Osteoblast (primary cell): ENCODE results near the gene KRTAP4-6. TPM values are rescaled to one million over a fixed set of nuclear protein-coding genes. Genes with fewer than 3 reads are reported as not detected.
"Not testable (repeated sequence)": the region's sequence is repeated elsewhere in the genome, so short reads cannot be mapped to it uniquely, and the experiment has no call there.

ENCODE experiments used
- DNase-seq: peaks from one replicate; pipeline ENCODE4 v3.0.0; 2011; ENCODE audit warnings: low spot score, mixed read lengths; ENCODE audit not compliant: insufficient read length; ENCODE audit errors: missing footprints
- H2AFZ ChIP-seq: 2 replicates; pipeline ENCODE4 v1.6.0; 2011; ENCODE audit warnings: mild to moderate bottlenecking, low read length
- H3K27ac ChIP-seq: 2 replicates; pipeline ENCODE4 v1.5.1; 2011; ENCODE audit warnings: mild to moderate bottlenecking, low read depth, low read length, moderate library complexity
- H3K27me3 ChIP-seq: 2 replicates; pipeline ENCODE4 v1.6.0; 2012; ENCODE audit warnings: mild to moderate bottlenecking, control low read depth, inconsistent platforms, low read length, moderate library complexity; ENCODE audit not compliant: insufficient read depth
- H3K36me3 ChIP-seq: 2 replicates; pipeline ENCODE4 v1.5.1; 2011; ENCODE audit warnings: mild to moderate bottlenecking, low read length, control low read depth, moderate library complexity; ENCODE audit not compliant: insufficient read depth
- H3K4me1 ChIP-seq: 2 replicates; pipeline ENCODE4 v1.5.1; 2011; ENCODE audit warnings: mild to moderate bottlenecking, low read length, control low read depth, moderate library complexity; ENCODE audit not compliant: insufficient read depth
- H3K4me2 ChIP-seq: 2 replicates; pipeline ENCODE4 v1.6.0; 2011; ENCODE audit warnings: mild to moderate bottlenecking, low read length; ENCODE audit not compliant: insufficient read depth
- H3K4me3 ChIP-seq: fragments of 200-600 bp; sonication (generic); 3 replicates; pipeline ENCODE4 v1.5.1; 2012; ENCODE audit warnings: mild to moderate bottlenecking, low read length, inconsistent platforms; ENCODE audit not compliant: insufficient read depth
- H3K79me2 ChIP-seq: 2 replicates; pipeline ENCODE4 v1.6.0; 2012; ENCODE audit warnings: mild to moderate bottlenecking, low read length, control low read depth, inconsistent platforms; ENCODE audit not compliant: insufficient read depth
- H3K9me3 ChIP-seq: 2 replicates; pipeline ENCODE4 v1.5.1; 2011; ENCODE audit warnings: low read depth, low read length, control low read depth
- H4K20me1 ChIP-seq: 2 replicates; pipeline ENCODE4 v1.6.0; 2012; ENCODE audit warnings: mild to moderate bottlenecking, low read length, control low read depth; ENCODE audit not compliant: insufficient read depth
- CTCF ChIP-seq: IDR thresholded peaks from 2 replicates; pipeline ENCODE4 v1.5.1; 2011; ENCODE audit warnings: mild to moderate bottlenecking, low read depth, low read length, moderate library complexity; ENCODE audit errors: extremely low read depth
- total RNA-seq: library from RNA; depleted of rRNA; stranded (reverse); fragments of >200 nt; gene quantifications from 2 replicates; pipeline ENCODE4 v1.2.3, GENCODE V29; 2012

KRTAP4-6 gene
- total RNA-seq, 1 donor = not detected

GRCh38 chr17:41151525-41151924, 11.2 kb upstream of the KRTAP4-6 start:
- no peak overlapping the region for H3K27ac ChIP-seq
- H3K36me3 ChIP-seq = no peaks in the 10 kb centered on the region
- H3K4me1 ChIP-seq = no peaks in the 10 kb centered on the region
- no peaks in the 10 kb centered on the region for H3K79me2 ChIP-seq
- no peaks in the 10 kb centered on the region for H4K20me1 ChIP-seq
- no peak overlapping the region for H2AFZ ChIP-seq
- no peaks in the 10 kb centered on the region for H3K27me3 ChIP-seq
- H3K4me2 ChIP-seq = no peak overlapping the region
- no peak for TF ChIP-seq CTCF
- DNase-seq = no peak
- H3K4me3 ChIP-seq = no peak overlapping the region
- no peaks in the 10 kb centered on the region for H3K9me3 ChIP-seq

DNA sequence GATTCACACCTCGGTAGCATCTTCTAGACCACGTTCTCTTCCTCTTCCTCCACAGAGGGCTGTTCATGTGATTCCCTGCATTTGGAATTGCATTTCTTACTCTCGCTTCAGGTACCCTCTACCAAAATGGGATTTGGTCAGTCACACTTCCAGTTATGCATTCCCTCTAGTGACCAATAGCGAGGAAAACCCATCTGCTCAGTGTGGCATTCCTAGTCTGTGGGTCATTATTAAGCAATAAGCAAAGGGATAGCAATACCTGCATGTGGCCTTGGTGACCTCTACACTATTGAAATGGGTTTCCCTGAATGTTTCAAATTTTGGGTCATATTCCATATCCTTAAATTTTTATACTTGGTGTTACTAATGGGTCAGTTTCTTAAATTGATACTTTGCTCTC, 9.7 kb upstream of the KRTAP4-6 start:
- H2AFZ ChIP-seq = no peak overlapping the region
- TF ChIP-seq CTCF = no peak
- H3K79me2 ChIP-seq = no peaks in the 10 kb centered on the region
- DNase-seq = no peak
- H3K36me3 ChIP-seq = no peaks in the 10 kb centered on the region
- H3K4me3 ChIP-seq = no peak overlapping the region
- no peaks in the 10 kb centered on the region for H3K4me1 ChIP-seq
- H3K4me2 ChIP-seq = no peak overlapping the region
- H3K9me3 ChIP-seq = no peaks in the 10 kb centered on the region
- no peaks in the 10 kb centered on the region for H3K27me3 ChIP-seq
- H3K27ac ChIP-seq = no peak overlapping the region
- no peaks in the 10 kb centered on the region for H4K20me1 ChIP-seq

- Histone ChIP-seq H3K36me3 (no peaks in the 10 kb centered on the region), H4K20me1 (no peaks in the 10 kb centered on the region), H3K4me1 (no peaks in the 10 kb centered on the region), H3K27ac (no peak within 1 kb of the TSS), H3K9me3 (no peaks in the 10 kb centered on the region), H3K4me2 (no peak within 1 kb of the TSS), H3K27me3 (no peaks in the 10 kb centered on the region), H3K79me2 (no peaks in the 10 kb centered on the region), H3K4me3 (no peak within 1 kb of the TSS), H2AFZ (no peak within 1 kb of the TSS)
- no peak for DNase-seq
- TF ChIP-seq CTCF = no peak
These were observed 9.3 kb upstream of the KRTAP4-6 start, which contains the start of gene KRTAP4-5 for GRCh38 chr17:41149652-41149985. KRTAP4-5 (minus strand) TSS chr17:41149825; CDS start chr17:41149767, 58 bp downstream.

GRCh38 chr17:41148971-41149651, 8.8 kb upstream of the KRTAP4-6 start:
- H3K4me2 ChIP-seq, DNase-seq, H4K20me1 ChIP-seq, H3K36me3 ChIP-seq, H3K79me2 ChIP-seq, H3K4me3 ChIP-seq, H3K27ac ChIP-seq, H3K9me3 ChIP-seq, H3K27me3 ChIP-seq, H2AFZ ChIP-seq, H3K4me1 ChIP-seq: not testable (repeated sequence)
